ENCODE measurements around the gene BROX. TPM values are rescaled to one million over a fixed set of nuclear protein-coding genes. Genes with fewer than 3 reads are reported as not detected.

Gene BROX
- polyA plus RNA-seq, 1 of the 3 experiments (the other 2 are of a cell fraction) = 3.8 TPM

DNA sequence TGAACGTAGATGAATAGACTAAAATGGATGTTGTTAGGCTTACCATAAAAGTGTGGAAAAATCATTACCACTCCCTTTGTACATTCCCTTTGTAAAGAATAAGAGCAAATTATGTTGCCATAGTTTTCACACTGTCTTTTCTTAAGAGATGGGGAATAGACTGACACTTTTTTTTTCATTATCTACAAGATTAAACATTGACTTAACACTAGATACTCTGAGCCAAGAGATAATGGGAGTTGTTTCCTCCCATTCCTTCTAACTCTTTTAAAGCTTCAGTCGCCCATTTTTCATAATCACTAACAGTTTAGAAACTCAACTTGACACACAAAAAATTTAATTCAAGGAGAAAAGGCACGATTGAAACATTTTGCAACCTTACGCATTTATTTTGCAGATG, 10.2 kb upstream of the BROX start:
- no peak for TF ChIP-seq MEF2A (IDR thresholded peaks at IDR 0.05; ENCODE audit: borderline replicate concordance, low read depth)
- no peak for TF ChIP-seq FOXJ3 (CRISPR knock-in tag; IDR thresholded peaks at IDR 0.05)
- no peak for TF ChIP-seq TEAD4 (IDR thresholded peaks at IDR 0.05; ENCODE audit: borderline replicate concordance, insufficient read depth)
- no peak for TF ChIP-seq RAD21 (IDR thresholded peaks at IDR 0.05; ENCODE audit: low read length)
- TF ChIP-seq NFIC (IDR thresholded peaks at IDR 0.05; ENCODE audit: borderline replicate concordance) = no peak
- no peak for TF ChIP-seq TCF12 (IDR thresholded peaks at IDR 0.05)
- TF ChIP-seq, protein P1, sequence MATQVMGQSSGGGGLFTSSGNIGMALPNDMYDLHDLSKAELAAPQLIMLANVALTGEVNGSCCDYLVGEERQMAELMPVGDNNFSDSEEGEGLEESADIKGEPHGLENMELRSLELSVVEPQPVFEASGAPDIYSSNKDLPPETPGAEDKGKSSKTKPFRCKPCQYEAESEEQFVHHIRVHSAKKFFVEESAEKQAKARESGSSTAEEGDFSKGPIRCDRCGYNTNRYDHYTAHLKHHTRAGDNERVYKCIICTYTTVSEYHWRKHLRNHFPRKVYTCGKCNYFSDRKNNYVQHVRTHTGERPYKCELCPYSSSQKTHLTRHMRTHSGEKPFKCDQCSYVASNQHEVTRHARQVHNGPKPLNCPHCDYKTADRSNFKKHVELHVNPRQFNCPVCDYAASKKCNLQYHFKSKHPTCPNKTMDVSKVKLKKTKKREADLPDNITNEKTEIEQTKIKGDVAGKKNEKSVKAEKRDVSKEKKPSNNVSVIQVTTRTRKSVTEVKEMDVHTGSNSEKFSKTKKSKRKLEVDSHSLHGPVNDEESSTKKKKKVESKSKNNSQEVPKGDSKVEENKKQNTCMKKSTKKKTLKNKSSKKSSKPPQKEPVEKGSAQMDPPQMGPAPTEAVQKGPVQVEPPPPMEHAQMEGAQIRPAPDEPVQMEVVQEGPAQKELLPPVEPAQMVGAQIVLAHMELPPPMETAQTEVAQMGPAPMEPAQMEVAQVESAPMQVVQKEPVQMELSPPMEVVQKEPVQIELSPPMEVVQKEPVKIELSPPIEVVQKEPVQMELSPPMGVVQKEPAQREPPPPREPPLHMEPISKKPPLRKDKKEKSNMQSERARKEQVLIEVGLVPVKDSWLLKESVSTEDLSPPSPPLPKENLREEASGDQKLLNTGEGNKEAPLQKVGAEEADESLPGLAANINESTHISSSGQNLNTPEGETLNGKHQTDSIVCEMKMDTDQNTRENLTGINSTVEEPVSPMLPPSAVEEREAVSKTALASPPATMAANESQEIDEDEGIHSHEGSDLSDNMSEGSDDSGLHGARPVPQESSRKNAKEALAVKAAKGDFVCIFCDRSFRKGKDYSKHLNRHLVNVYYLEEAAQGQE (IDR thresholded peaks at IDR 0.05; ENCODE audit: low read depth, low read length) = no peak
- TF ChIP-seq, protein P2, sequence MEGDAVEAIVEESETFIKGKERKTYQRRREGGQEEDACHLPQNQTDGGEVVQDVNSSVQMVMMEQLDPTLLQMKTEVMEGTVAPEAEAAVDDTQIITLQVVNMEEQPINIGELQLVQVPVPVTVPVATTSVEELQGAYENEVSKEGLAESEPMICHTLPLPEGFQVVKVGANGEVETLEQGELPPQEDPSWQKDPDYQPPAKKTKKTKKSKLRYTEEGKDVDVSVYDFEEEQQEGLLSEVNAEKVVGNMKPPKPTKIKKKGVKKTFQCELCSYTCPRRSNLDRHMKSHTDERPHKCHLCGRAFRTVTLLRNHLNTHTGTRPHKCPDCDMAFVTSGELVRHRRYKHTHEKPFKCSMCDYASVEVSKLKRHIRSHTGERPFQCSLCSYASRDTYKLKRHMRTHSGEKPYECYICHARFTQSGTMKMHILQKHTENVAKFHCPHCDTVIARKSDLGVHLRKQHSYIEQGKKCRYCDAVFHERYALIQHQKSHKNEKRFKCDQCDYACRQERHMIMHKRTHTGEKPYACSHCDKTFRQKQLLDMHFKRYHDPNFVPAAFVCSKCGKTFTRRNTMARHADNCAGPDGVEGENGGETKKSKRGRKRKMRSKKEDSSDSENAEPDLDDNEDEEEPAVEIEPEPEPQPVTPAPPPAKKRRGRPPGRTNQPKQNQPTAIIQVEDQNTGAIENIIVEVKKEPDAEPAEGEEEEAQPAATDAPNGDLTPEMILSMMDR (IDR thresholded peaks at IDR 0.05) = no peak
- no peak for TF ChIP-seq GATA2 (CRISPR knock-in tag; IDR thresholded peaks at IDR 0.05)
- TF ChIP-seq, protein P3, sequence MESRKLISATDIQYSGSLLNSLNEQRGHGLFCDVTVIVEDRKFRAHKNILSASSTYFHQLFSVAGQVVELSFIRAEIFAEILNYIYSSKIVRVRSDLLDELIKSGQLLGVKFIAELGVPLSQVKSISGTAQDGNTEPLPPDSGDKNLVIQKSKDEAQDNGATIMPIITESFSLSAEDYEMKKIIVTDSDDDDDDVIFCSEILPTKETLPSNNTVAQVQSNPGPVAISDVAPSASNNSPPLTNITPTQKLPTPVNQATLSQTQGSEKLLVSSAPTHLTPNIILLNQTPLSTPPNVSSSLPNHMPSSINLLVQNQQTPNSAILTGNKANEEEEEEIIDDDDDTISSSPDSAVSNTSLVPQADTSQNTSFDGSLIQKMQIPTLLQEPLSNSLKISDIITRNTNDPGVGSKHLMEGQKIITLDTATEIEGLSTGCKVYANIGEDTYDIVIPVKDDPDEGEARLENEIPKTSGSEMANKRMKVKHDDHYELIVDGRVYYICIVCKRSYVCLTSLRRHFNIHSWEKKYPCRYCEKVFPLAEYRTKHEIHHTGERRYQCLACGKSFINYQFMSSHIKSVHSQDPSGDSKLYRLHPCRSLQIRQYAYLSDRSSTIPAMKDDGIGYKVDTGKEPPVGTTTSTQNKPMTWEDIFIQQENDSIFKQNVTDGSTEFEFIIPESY (IDR thresholded peaks at IDR 0.05; ENCODE audit: borderline replicate concordance, low read depth) = no peak
- no peak for TF ChIP-seq POLR2AphosphoS5 (IDR thresholded peaks at IDR 0.05; ENCODE audit: low read depth, low read length)
- no peak overlapping the region for H3K27ac ChIP-seq (ENCODE audit: low read depth in 2 of 2, low read length in 1 of 2)

More for the DNA sequence above, 10.2 kb upstream of the BROX start:
- no peaks in the 10 kb centered on the region for H3K27me3 ChIP-seq (ENCODE audit: insufficient read depth)
- H3F3A ChIP-seq (replicated peaks; ENCODE audit: insufficient read depth) = peaks cover 4% of the 10 kb centered on the region
- H3K4me3 ChIP-seq (ENCODE audit: low read depth in 2 of 2, low read length in 1 of 2) = no peak overlapping the region
- WGBS (ENCODE audit: low lambda C conversion rate) = over 99% methylated on average over 4 of the region's 4 CpGs
- H4K20me1 ChIP-seq (ENCODE audit: insufficient read depth) = no peaks in the 10 kb centered on the region; the same call in 1 of the 2 replicates
- 0 out of 4 replicates have a peak, but pooled peaks cover 0 to 7% of the 10 kb centered on the region in 2 experiments for H3K4me1 ChIP-seq (ENCODE audit: control insufficient read depth in 1 of 2, insufficient read depth in 2 of 2, low read depth in 1 of 2, low read length in 1 of 2)
- H3K79me2 ChIP-seq (ENCODE audit: insufficient read depth) = peaks cover 69% of the 10 kb centered on the region
- ChIA-PET POLR2A (no interaction called here), CTCF (no interaction called here)
- H3K9me2 ChIP-seq = no peaks in the 10 kb centered on the region
- H3K9me3 ChIP-seq = no peaks in the 10 kb centered on the region
- DNase-seq = no peak
- H3K4me2 ChIP-seq = no peak overlapping the region
- no peak overlapping the region for H2AFZ ChIP-seq (ENCODE audit: low read depth)
- H3K9ac ChIP-seq = no peak overlapping the region
- H3K36me3 ChIP-seq (replicated peaks in 1 of 2; ENCODE audit: control insufficient read depth in 1 of 2, insufficient read depth in 2 of 2, low read length in 1 of 2) = peaks cover 20 to 55% of the 10 kb centered on the region in 2 experiments

Measured in SK-N-SH (cell line).